NCI-H748 (cell line): ENCODE measurements around the gene PAN2.

Experiments used
- DNase-seq: peaks from one replicate; lab custom pipeline; 2025; ENCODE audit not compliant: unreplicated experiment; lab: John Stamatoyannopoulos, UW

The PAN2 gene, protein sequence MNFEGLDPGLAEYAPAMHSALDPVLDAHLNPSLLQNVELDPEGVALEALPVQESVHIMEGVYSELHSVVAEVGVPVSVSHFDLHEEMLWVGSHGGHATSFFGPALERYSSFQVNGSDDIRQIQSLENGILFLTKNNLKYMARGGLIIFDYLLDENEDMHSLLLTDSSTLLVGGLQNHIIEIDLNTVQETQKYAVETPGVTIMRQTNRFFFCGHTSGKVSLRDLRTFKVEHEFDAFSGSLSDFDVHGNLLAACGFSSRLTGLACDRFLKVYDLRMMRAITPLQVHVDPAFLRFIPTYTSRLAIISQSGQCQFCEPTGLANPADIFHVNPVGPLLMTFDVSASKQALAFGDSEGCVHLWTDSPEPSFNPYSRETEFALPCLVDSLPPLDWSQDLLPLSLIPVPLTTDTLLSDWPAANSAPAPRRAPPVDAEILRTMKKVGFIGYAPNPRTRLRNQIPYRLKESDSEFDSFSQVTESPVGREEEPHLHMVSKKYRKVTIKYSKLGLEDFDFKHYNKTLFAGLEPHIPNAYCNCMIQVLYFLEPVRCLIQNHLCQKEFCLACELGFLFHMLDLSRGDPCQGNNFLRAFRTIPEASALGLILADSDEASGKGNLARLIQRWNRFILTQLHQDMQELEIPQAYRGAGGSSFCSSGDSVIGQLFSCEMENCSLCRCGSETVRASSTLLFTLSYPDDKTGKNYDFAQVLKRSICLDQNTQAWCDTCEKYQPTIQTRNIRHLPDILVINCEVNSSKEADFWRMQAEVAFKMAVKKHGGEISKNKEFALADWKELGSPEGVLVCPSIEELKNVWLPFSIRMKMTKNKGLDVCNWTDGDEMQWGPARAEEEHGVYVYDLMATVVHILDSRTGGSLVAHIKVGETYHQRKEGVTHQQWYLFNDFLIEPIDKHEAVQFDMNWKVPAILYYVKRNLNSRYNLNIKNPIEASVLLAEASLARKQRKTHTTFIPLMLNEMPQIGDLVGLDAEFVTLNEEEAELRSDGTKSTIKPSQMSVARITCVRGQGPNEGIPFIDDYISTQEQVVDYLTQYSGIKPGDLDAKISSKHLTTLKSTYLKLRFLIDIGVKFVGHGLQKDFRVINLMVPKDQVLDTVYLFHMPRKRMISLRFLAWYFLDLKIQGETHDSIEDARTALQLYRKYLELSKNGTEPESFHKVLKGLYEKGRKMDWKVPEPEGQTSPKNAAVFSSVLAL

DNA sequence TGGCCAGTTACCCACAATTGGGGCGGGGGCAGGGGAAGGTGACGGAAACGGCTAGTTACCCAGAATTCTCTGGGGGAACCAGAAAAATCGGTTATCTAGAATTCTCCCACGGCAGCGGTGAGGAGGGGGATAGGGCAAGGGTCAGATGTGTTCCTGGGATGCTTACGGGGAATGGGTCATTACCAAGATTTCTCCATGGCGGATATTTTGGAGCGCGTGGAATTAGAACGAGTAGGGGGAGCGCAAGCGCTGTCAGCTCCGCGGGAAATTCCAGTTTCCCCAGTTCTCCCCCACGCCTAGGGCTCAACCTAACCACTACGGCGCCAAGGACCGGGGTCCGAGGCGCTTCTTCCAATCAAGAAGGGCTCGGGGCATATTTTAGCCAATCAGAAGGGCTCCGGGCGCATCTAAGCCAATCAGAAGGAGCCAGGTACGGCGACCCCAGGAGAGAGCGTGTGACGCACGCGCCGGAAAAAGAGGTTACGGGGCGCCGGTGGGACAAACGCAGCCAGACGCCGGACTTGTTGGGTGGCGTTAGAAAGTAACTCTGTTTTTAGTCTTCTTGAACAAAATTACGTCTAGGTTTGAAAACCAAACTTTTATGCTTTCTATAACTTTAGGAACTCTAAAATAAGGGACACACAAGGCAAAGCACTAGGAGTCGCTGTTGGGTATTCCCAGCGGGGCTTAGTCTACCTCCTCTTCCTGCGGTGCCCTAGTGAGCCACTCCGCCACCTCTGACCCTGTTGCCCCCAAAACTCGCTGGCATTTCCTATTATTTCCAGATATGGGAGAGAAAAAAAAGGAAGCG is at the start of gene PAN2:
TSS of gene PAN2 (minus strand) at position 322 of the 811 bp plus-strand sequence. CDS start 906 bp downstream, outside the sequence.
- peak; percentile 99 for DNase-seq

DNA sequence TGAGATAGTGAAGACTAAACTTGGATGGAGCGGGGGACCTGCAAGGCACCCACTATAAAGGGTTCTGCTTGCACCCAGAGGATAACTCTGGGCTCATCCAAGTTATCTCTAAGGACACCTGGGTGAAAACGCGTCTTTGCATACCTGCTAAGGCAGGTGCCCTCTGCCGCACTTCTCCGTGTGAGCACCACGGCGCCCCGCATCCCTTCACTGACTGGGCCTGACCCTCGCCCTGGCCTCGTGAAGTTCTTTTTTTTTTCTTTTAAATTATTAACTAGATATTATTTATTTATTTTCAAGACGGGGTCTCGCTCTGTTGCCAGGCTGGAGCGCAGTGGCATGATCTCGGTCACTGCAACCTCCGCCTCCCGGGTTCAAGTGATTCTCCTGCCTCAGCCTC is 48.8 kb upstream of the PAN2 start:
- DNase-seq = no peak

DNA sequence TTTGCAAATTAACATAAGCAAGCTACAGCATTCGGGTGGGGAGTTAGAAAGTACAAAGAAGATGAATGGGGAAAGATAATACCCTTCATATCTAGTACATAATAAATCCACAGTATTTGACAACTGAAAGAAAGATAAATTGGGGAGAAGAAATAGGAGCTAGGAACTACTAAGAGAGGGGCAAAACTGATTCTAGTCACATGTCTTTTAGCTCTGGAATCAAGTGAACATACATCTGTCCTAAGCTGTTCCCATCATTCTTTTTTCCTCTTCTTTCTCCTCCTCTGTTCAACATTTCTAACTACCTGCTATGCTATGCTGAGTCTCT is 44.2 kb upstream of the PAN2 start:
- no peak for DNase-seq

DNA sequence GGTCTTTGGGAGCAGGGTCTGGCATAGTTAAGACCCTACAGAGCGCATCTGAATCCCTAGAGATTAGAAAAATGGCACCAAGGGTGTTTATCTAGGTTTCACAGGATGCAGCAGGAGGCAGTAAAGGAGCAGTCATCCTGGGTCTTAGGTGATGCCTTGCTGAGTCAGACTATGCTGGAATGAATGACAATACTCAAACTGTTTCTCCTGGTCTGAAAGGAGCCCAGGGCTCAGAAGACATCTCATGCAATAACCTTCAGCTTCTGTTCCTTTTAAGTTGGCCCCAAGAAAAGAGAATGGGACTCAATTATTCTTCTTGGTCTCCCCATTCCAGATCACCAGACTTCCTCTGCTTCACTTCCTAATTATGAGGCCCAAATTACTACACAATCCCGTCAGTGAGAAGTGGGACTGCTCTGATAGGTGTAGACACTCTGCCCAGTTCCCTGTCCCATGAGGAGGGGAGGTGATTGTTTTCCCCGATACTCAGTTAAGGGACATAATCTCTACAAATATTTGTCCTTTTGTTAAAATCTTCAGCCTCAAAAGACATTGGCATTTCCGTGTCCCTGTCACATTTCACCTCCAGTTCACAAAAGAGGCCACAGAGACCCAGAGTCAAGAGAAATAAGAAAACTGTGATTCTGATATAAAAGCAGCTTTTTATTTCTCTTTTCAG is 43.6 kb upstream of the PAN2 start:
- no peak for DNase-seq

DNA sequence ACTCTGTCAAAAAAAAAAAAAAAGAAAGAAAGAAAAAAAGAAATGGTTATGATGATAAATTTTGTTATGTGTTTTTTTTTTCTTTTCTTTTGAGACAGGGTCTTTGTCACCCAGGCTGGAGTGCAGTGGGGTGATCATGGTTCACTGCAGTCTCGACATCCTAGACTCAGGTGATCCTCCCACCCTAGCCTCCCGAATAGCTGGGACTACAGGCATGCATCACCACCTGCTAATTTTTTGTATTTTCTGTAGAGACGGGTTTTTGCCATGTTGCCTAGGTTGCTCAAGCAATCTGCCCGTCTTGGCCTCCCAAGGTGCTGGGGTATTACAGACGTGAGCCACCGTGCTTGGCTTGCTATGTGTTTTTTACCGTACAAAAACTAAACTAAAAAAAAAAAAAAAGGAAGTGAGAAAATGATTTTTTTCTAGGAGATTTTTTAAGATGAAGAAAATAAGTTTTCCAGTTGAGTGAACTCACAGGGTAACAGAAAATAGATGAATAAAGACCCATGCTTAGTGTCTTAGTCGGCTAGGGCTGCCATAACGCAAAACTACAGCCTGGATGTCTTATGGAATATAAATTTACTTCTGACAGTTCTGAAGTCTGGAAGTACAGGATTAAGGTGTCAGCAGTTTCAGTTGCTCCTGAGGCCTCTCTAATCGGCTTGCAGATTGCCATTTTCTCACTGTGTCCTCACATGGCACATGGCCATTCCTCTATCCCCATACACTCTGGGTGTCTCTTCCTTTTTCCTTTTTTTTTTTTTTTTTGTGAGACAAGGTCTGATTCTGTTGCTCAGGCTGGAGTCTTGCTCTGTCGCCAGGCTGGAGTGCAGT is 42.0 kb upstream of the PAN2 start:
- no peak for DNase-seq

DNA sequence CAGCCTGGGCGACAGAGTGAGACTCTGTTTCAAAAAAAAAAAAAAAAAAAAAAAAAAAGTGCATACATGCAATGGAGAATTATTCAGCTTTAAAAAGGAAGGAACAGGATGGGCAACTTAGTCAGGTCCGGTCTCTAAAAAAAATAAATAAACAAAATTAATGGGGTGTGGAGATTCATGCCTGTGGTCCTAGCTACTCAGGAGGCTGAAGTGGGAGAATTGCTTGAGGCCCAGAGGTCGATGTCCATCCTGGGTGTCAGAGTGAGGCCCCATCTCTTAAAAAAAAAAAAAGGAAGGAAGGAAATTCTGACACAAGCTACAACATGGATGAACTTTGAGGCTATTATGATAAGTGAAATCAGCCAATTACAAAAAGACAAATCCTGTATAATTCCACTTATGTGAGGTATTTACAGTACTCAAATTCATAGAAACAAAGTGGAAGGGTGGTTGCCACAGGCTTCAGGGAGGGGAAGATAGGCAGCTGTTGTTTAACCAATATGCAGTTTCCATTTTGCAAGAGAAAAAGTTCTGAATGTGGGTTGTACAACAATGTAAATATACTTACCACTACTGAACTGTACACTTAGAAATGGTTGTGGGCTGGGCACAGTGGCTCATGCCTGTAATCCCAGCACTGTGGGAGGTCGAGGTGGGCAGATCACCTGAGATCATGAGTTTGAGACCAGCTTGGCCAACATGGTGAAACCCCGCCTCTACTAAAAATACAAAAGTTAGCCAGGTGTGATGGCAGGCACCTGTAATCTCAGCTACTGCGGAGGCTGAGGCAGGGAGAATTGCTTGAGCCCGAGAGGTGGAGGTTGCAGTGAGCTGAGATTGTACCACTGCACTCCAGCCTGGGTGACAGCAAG is 41.2 kb upstream of the PAN2 start:
- DNase-seq = no peak

DNA sequence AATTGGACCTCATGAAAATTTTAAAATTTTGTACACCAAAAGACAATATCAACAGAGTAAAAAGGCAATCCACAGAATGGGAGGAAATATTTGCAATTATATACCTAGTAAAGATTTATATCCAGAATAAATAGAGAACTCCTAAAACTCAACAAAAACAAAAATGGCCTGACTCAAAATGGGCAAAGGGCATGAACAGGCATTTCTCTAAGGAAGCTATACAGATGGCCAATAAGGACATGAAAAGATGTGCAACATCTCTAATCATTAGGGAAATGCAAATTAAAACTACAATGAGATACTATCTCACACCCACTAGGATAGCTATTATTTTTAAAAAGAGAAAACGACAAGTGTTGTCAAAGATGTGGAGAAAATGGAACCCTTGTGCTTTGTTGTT is 39.7 kb upstream of the PAN2 start:
- DNase-seq = no peak

DNA sequence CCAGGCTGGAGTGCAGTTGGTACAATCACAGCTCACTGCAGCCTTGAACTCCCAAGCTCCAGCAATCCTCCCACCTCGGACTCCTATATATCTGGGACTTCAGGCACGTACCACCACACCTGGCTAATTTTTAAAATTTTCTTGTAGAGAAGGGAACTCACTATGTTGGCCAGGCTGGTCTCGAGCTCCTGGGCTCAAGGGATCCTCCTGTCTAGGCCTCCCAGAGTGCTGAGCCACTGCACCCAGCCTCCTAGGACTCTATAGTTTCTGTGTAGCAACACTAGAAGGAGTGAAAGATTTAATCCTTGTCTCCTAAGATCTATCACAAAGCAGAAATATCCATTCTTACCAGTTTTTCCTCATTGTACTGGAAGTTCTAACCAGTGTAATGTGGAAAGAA is 33.1 kb upstream of the PAN2 start:
- DNase-seq = no peak

DNA sequence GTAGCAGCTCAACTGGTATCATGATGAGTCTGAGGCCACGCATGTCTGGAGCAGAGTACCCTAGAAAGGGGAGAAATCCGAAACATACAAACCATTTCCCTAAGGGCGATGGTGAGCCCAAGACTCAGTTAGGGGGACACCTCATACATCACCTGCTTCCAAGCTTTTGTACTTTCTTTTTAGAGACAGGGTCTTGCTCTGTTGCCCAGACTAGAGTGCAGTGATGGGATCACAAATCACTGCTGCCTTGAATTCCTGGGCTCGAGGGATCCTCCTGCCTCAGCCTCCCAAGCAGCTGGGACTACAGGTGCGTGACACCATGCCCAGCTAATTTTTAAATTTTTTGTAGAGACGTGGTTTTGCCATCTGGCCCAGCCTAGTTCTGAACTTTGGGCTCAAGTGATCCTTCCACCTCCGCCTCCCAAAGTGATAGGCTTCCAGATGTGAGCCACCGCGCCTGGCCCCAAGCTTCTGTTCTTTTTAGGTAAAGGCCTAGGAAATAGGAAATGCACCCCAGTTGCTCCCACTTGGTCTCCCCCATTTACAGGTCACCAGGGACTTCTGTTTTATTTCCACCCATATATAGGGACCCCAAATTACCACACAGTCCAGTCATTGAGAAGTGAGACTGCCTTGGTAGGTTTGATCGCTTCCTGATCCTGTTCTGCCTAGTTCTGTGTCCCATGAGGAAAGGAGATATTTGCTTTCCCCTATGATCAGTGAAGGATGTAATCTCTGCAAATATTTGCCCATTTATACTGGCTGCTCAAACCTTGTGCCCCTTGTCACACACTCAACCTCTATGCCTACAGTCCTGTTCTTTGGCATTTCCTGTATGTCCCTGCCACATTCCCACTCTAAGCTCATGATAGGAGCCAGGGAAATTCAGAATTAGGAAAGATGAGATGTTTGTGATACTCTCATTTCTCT is 28.6 kb upstream of the PAN2 start, which contains the start of gene APOF:
TSS of gene APOF (minus strand) at position 728 of the 930 bp plus-strand sequence. CDS start at position 616, 112 bp downstream.
- DNase-seq = no peak

DNA sequence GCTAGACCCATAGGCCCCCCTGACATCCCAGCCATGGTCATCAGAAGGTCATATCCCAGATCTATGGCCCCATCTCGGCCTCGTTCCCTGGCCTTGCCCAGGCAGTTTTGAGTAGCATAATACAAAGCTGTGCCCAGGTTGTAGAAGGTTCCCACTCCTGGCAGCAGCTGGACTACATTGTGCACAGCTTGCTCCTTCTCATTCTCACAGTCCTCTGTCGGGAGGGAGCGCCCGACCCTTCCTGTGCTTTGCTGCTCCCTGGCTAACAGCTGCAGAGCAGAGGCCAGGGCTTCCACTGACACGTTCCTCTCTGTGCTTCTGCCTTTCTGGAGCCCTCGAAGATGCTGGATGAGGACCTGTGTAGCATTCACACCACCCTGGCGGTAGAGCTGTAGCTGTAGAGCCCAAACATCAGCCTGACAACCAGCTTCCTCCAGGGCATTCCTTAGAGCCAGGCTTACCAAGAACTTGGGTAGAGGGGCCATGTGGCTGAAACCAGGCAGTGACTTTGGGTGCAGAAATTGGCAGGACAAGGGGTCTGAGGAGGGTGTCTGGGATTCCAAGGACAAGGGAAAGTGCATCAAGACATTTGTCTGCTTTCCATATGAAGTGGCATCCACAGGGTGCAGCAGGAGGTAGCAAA is 27.8 kb upstream of the PAN2 start:
- no peak for DNase-seq

DNA sequence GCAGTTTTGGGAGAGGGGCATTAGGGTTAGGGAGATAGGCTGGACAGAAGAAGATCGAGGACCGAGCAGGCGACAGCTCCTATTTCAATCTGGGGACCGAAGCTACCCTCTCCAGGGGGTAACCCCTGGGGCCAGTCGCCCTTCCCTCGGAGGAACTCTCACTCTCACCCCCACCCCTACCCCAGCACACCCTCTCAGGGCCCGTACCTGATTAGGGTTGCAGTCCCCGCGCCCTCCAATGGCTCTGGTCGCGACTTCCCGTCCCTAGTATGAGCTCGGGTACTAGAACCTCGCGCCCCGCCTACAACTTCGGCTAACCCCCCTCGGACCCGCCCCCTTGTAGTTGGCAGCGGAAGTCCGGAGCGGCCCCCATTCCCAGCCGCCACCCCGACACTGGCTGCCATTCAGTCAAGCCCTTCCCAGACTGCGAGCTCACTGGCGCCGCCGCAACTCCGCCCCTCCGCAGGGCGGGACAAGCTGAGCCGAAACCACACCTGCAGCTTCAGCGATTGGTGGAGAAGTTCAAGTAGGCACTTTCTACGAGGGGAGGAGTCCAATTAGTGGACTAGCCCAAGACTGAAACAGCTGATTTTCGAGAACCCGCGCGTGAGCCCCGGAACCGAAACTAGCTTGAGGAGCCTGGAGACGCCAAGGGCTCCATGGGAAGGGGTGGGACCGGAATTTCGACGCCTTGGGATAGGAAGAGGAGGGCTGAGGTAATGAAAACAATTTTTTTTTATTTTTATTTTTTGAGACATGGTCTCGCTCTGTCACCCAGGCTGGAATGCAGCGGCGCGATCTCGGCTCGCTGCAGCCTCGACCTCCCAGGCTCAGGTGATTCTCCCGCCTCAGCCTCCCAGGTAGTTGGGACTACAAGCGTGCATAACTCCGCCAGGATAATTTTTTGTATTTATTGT is 26.3 kb upstream of the PAN2 start, which contains the start of gene STAT2:
TSS of gene STAT2 (minus strand) at position 257 of the 917 bp plus-strand sequence. CDS start 3,536 bp downstream, outside the sequence.
- DNase-seq = peak; percentile 99

DNA sequence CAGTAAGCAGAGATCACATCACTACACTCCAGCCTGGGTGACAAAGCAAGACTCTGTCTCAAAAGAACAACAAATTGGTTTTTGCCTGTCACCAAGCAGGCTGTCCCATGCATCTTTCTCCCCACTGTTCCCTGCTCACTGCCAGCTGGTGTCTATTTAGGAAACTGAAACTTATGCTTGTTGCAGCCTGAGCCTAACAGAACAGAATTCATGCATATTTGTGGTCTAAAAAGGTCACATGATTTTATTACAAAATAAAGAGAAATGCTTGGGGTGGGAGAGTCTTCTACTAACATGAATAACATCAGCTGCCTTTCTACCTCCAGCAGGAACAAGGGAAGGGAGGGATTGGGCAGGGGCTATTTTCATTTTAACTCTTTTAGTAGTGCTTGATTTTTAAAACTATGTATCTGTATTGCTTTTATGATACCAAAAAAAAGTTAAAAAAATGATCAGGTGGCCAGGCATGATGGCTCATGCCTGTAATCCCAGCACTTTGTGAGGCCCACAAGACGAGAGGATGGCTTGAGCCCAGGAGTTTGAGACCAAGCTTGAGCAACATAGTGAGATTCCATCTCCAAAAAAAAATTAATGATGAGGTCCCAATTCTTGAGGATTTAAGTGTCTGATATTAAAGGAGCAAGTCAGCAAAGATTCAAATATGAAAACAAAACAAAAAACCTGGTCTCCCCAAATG is 25.2 kb upstream of the PAN2 start:
- no peak for DNase-seq

DNA sequence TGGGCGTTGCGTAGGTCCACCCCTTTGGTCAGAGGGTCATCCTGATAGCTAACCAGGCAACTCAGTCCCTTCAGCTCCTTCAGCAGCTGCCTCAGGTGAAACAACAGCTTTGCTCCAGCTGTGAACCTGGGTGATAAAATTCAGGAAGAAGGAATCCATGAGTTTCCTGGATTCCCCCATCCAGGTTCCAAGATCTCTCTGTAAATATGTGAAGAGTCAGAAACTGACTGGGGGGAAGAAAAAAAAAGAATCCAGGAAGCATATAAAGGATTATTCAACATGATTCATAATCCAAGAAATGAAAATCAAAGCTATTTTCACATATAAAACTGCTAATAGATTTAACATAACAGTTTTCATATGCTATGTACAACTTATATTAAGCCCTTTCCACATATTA is 17.5 kb upstream of the PAN2 start:
- DNase-seq = no peak

DNA sequence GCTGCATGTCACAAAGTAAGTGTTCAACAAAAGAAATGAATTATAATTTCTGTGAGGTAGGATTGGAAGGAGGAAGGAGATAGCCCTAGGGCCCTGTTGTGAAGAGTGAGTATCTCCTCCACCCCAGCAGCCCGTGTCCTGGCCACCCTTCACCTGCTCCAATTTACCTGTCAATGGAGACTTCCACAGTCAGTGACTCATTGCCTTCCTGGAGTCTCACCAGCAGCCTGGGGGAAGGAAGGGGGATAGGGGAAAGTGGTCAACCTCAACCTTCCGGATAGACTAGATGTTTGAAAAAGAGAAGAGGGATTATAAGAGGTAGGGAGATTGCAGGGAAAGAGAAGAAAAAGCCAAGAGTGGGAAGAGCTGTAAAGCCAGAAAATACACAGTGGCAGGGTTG is 16.9 kb upstream of the PAN2 start:
- no peak for DNase-seq

DNA sequence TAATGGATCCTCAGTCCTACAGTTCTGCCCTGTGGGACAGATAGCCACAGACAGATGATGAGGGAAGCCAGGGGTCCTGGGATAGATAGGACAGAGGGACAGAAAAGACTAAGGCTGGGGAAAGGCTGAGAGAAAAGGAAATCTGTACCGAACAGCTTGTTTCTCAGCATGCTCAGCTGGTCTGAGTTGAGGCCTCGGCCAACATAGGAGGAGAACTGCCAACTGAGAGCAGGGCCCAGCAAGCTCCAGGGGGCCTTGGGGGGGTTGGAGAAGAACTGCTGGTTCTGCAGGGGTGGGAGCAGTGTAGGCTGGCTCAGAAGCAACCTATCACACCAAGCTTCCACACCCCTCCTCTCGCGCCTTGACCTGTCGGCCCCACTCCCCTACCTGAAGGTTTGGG is 15.0 kb upstream of the PAN2 start:
- DNase-seq = no peak
